Neural progenitor cell (in vitro differentiated cells): ENCODE measurements around the gene HES6. TPM values are rescaled to one million over a fixed set of nuclear protein-coding genes. Genes with fewer than 3 reads are reported as not detected.

Source experiments
- DNase-seq: peaks from one replicate; pipeline ENCODE4 v3.0.0-alpha.2; 2016; ENCODE audit warnings: low spot score
- H2AFZ ChIP-seq: fragments of 200-600 bp; sonication (generic); replicated peaks from 2 replicates; pipeline ENCODE4 v1.6.1; 2016; ENCODE audit warnings: antibody characterized with exemption
- H3F3A ChIP-seq: fragments of 200-600 bp; sonication (generic); 2 replicates; pipeline ENCODE4 v1.6.1; 2016; ENCODE audit warnings: antibody characterized with exemption, low read depth
- H3K27ac ChIP-seq: fragments of 200-600 bp; sonication (generic); 2 replicates; pipeline ENCODE4 v1.5.1; 2016; ENCODE audit warnings: mild to moderate bottlenecking
- H3K27me3 ChIP-seq: fragments of 200-600 bp; sonication (generic); 2 replicates; pipeline ENCODE4 v1.6.1; 2016; ENCODE audit warnings: mild to moderate bottlenecking, moderate library complexity
- H3K36me3 ChIP-seq: fragments of 200-600 bp; sonication (generic); 2 replicates; pipeline ENCODE4 v1.5.1; 2016
- H3K4me1 ChIP-seq: fragments of 200-600 bp; sonication (generic); 2 replicates; pipeline ENCODE4 v1.6.1; 2016; ENCODE audit warnings: mixed run types
- H3K4me2 ChIP-seq: fragments of 200-600 bp; sonication (generic); 2 replicates; pipeline ENCODE4 v1.6.1; 2016
- H3K4me3 ChIP-seq: fragments of 200-600 bp; sonication (generic); 2 replicates; pipeline ENCODE4 v1.5.1; 2016
- H3K79me2 ChIP-seq: fragments of 200-600 bp; sonication (generic); 2 replicates; pipeline ENCODE4 v1.6.1; 2016; ENCODE audit warnings: low read depth
- H3K9ac ChIP-seq: fragments of 200-600 bp; sonication (generic); 2 replicates; pipeline ENCODE4 v1.6.1; 2016
- H3K9me3 ChIP-seq: fragments of 200-600 bp; sonication (generic); 2 replicates; pipeline ENCODE4 v1.5.1; 2016; ENCODE audit warnings: low read depth
- H4K20me1 ChIP-seq: fragments of 200-600 bp; sonication (generic); 2 replicates; pipeline ENCODE4 v1.6.1; 2016; ENCODE audit warnings: low read depth
- H3K27ac Mint-ChIP-seq: 3 replicates; pipeline ENCODE4 v1.8.0; 2021; ENCODE audit warnings: mixed read lengths
- H3K27me3 Mint-ChIP-seq: 2 replicates; pipeline ENCODE4 v1.8.0; 2022; ENCODE audit warnings: low read depth, mild to moderate bottlenecking, inconsistent platforms, moderate library complexity, mixed read lengths; ENCODE audit not compliant: insufficient read depth
- H3K36me3 Mint-ChIP-seq: 3 replicates; pipeline ENCODE4 v1.8.0; 2021; ENCODE audit warnings: mixed read lengths
- H3K4me1 Mint-ChIP-seq: 3 replicates; pipeline ENCODE4 v1.8.0; 2021; ENCODE audit warnings: mixed read lengths
- H3K4me3 Mint-ChIP-seq: 3 replicates; pipeline ENCODE4 v1.8.0; 2021; ENCODE audit warnings: mild to moderate bottlenecking, moderate library complexity, mixed read lengths
- H3K9me3 Mint-ChIP-seq: 3 replicates; pipeline ENCODE4 v1.8.0; 2020; ENCODE audit warnings: mixed read lengths
- EZH2 ChIP-seq: fragments of 200-600 bp; sonication (generic); IDR thresholded peaks from 2 replicates; pipeline ENCODE4 v1.6.1; 2017; ENCODE audit warnings: antibody characterized with exemption, mild to moderate bottlenecking, moderate library complexity
- EZH2phosphoT487 ChIP-seq: fragments of 200-600 bp; sonication (generic); IDR thresholded peaks from 2 replicates; pipeline ENCODE4 v1.6.1; 2017; ENCODE audit warnings: antibody characterized with exemption
- total RNA-seq: library from RNA; depleted of rRNA; stranded (reverse); fragments of >200 nt; gene quantifications from 2 replicates; pipeline ENCODE4 v1.2.3, GENCODE V29; 2015; ENCODE audit warnings: low replicate concordance
- TF ChIP-seq, protein P1 (sequence below): fragments of 200-600 bp; sonication (generic); IDR thresholded peaks from 2 replicates; pipeline ENCODE4 v1.5.1; 2017; ENCODE audit warnings: antibody characterized with exemption, mild to moderate bottlenecking

The HES6 gene, protein sequence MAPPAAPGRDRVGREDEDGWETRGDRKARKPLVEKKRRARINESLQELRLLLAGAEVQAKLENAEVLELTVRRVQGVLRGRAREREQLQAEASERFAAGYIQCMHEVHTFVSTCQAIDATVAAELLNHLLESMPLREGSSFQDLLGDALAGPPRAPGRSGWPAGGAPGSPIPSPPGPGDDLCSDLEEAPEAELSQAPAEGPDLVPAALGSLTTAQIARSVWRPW
- total RNA-seq: 5.3 and 29.3 TPM in 2 replicates

DNA sequence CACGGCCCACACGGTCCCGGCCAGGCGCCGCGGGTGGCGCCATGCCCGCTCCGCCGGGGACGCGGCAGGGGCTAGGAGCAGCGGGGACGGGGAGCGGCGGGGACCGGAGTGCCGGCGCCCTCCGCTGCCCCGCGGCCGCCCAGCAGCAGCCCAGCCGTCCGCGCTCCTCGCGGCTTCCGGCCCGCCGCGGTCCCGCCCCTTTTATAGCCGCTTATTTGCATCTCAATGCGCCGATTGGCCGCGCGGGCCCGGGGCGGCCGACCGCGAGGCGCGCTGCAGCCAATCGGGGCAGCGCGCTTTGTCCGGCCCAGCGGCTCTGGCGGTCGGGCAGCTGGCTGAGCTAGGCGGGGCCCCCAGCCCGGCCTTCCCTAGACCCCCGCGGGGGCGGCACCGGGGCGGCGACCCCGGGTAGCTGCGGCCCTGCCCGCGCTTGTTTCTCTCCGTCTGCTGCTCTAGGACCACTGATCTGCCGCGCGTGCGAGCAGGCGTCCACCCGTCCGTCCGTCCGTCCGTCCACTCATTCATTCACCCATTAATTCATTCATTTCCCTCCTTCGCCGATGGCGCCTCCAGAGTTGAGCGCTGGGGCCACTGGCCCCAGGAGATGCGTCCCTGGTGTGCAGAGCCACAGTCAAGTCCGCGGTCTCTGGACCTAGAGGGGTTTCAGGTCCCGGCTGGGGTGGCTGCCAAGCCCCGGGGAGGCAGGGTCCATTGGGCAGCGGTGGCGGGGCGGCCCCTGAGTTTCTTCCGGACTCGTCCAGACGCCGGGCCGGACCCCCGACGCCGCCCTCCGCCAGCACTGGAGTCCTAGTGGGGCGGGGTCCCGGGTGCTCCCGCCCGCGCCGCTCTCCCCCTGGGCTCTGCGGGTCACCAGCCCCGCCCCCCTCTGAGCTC, at the start of gene HES6:
Gene HES6, minus strand, starts transcription at position 176 of the 894 bp plus-strand sequence. Its CDS starts 133 bp downstream, at position 43.
- Mint-ChIP-seq H3K36me3 (peaks cover 5% of the 10 kb centered on the region), H3K4me1 (peaks cover 22% of the 10 kb centered on the region), H3K9me3 (peaks cover 5% of the 10 kb centered on the region), H3K4me3 (peak within 1 kb of the TSS; percentile 94), H3K27me3 (peaks cover 13% of the 10 kb centered on the region), H3K27ac (peak within 1 kb of the TSS; percentile 60)
- Histone ChIP-seq H3K27ac (no peak within 1 kb of the TSS), H3F3A (peaks cover 39% of the 10 kb centered on the region), H3K4me3 (peak within 1 kb of the TSS; percentile 75), H3K4me2 (peak within 1 kb of the TSS; percentile 89), H3K36me3 (no peaks in the 10 kb centered on the region), H2AFZ (peak within 1 kb of the TSS; percentile 68), H3K79me2 (no peaks in the 10 kb centered on the region), H3K9me3 (no peaks in the 10 kb centered on the region), H3K27me3 (peaks cover 71% of the 10 kb centered on the region), H3K4me1 (peaks cover 6% of the 10 kb centered on the region), H3K9ac (no peak within 1 kb of the TSS), H4K20me1 (no peaks in the 10 kb centered on the region)
- TF ChIP-seq EZH2 (no peak), EZH2phosphoT487 (no peak)
- TF ChIP-seq, protein P1, sequence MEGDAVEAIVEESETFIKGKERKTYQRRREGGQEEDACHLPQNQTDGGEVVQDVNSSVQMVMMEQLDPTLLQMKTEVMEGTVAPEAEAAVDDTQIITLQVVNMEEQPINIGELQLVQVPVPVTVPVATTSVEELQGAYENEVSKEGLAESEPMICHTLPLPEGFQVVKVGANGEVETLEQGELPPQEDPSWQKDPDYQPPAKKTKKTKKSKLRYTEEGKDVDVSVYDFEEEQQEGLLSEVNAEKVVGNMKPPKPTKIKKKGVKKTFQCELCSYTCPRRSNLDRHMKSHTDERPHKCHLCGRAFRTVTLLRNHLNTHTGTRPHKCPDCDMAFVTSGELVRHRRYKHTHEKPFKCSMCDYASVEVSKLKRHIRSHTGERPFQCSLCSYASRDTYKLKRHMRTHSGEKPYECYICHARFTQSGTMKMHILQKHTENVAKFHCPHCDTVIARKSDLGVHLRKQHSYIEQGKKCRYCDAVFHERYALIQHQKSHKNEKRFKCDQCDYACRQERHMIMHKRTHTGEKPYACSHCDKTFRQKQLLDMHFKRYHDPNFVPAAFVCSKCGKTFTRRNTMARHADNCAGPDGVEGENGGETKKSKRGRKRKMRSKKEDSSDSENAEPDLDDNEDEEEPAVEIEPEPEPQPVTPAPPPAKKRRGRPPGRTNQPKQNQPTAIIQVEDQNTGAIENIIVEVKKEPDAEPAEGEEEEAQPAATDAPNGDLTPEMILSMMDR: no peak
- peak; percentile 98 for DNase-seq

DNA sequence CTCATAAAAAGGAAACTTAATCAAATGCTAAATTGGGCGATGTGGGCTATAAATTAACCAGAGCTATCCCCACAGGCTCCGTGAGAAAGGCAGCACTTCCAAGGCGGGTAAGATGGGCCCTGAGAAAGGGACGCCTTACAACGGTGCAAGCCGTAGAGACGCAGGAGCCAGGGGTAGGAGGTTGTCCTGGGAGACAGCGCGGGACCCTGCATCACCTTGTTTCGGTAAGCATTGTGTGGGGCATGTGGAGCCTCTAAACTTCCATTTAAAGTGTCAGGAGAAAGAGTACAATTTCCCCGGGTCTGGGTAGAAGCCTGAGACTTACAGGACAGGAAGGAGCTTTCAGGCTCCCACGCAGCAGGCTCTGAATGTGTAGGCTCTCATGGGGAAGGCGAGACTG, 49.7 kb upstream of the HES6 start:
- Mint-ChIP-seq H3K27me3 (peaks cover 7% of the 10 kb centered on the region), H3K4me3 (peak overlapping the region; percentile 93), H3K27ac (peak overlapping the region; percentile 69), H3K36me3 (no peaks in the 10 kb centered on the region), H3K4me1 (peaks cover 46% of the 10 kb centered on the region), H3K9me3 (no peaks in the 10 kb centered on the region)
- Histone ChIP-seq H3K4me3 (peak overlapping the region; percentile 74), H3K4me2 (peak overlapping the region; percentile 78), H4K20me1 (peaks cover 3% of the 10 kb centered on the region), H2AFZ (peak overlapping the region; percentile 68), H3K4me1 (peaks cover 26% of the 10 kb centered on the region), H3K27ac (no peak overlapping the region), H3K9ac (no peak overlapping the region), H3K79me2 (peaks cover 9% of the 10 kb centered on the region), H3K27me3 (peaks cover 23% of the 10 kb centered on the region), H3K9me3 (no peaks in the 10 kb centered on the region), H3K36me3 (no peaks in the 10 kb centered on the region), H3F3A (peaks cover 32% of the 10 kb centered on the region)
- TF ChIP-seq EZH2 (no peak), EZH2phosphoT487 (no peak)
- TF ChIP-seq, protein P1: no peak
- peak; percentile 23 for DNase-seq

DNA sequence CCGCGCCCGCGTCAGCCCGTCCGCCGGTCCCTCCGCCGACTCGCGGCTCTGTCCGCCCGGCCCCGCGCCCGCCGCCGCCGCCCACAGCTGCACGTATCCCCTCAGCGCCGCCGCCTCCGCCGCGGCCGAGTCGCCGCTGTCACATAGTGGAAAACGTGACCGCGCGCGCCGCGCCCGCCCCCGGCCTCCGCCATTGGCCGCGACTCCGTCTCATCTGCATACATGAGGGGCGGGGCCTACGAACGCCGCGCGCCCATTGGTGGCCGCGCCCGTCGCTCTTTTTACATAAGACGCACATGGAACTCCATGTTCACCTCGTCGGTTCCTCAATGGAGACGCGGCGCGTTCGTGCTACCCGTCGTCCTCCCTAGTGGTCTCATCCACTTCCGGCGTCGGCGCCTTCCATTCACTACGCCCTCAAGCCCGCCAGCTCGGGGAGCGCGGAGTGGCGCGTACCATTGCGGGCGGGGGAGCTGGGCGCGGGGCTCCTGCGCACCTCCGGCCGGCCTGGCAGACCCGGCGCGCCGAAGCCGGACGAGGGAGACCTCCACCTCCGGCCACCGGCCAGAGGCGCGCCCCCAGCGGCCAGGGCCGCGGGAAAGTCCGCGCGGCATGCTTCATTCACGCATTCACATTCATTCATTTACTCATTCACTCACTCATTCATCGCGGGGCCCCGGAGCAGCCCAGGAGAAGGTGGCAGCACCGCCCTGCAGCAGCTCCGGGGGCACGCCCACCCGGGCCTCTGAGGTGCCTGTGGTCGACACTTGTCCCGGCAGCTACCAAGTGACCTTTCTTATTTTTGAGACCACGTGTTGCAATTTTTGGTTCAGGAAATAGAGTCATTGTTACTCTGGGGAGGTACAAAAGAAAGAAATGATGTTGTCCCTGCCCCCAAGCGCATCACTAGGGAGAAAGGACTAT, 49.1 kb upstream of the HES6 start:
- Mint-ChIP-seq H3K36me3 (no peaks in the 10 kb centered on the region), H3K4me1 (peaks cover 51% of the 10 kb centered on the region), H3K9me3 (no peaks in the 10 kb centered on the region), H3K27ac (peak overlapping the region; percentile 79), H3K27me3 (peaks cover 10% of the 10 kb centered on the region), H3K4me3 (peak overlapping the region; percentile 93)
- Histone ChIP-seq H3K4me3 (peak overlapping the region; percentile 74), H3K27me3 (peaks cover 23% of the 10 kb centered on the region), H3K27ac (no peak overlapping the region), H3K36me3 (no peaks in the 10 kb centered on the region), H3K79me2 (peaks cover 9% of the 10 kb centered on the region), H2AFZ (peak overlapping the region; percentile 68), H3K4me1 (peaks cover 26% of the 10 kb centered on the region), H3K9me3 (no peaks in the 10 kb centered on the region), H3F3A (peaks cover 32% of the 10 kb centered on the region), H4K20me1 (peaks cover 3% of the 10 kb centered on the region), H3K4me2 (peak overlapping the region; percentile 78), H3K9ac (no peak overlapping the region)
- no peak for TF ChIP-seq EZH2phosphoT487
- TF ChIP-seq, protein P1: peak; percentile 63
- DNase-seq: peak; percentile 99
